GM18499 (cell line): ENCODE data around the gene FGD2.

Experiments
- ATAC-seq: cut with Tn5 transposase; IDR thresholded peaks from one replicate; pipeline ENCODE4 v1.9.1; 2021; ENCODE audit warnings: moderate number of reproducible peaks; ENCODE audit not compliant: insufficient read depth, unreplicated experiment

FGD2 gene

DNA sequence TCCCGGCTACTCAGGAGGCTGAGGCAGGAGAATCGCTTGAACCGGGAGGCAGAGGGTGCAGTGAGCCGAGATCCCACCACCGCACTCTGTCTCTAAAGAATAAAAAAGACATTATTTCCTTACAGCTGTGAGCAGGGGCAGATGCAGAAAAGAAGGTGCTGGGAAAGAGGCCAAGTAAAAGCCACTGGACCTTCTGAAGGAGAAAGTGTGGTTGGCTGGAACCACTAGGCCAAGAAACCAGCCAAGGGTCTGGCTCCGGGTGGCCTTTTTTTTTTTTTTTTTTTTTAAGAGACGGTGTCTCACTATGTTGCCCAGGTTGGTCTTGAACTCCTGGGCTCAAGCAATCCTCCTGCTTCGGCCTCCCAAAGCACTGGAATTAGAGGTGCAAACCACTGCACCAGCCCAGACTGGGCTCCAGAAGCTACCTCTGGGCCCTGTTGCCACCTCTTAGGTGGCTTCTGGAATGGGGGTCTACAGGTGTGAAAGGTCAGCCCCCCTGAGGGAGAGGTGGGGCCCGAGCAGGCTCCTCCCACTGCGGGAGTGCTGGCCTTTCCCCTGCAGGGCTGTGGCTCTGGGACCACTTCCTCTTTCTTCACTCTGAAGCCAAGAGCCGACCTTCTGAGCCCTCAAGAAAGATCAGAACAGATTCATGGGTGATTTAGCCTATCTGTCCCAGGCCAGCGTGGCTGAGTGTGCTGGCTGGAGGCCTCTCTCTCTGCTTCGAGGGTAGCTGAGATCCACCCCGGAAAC is at the start of gene FGD2:
FGD2 (plus strand) TSS at position 595 of the 750 bp plus-strand sequence. CDS start 163 bp downstream, outside the sequence.
- ATAC-seq: peak; percentile 48

DNA sequence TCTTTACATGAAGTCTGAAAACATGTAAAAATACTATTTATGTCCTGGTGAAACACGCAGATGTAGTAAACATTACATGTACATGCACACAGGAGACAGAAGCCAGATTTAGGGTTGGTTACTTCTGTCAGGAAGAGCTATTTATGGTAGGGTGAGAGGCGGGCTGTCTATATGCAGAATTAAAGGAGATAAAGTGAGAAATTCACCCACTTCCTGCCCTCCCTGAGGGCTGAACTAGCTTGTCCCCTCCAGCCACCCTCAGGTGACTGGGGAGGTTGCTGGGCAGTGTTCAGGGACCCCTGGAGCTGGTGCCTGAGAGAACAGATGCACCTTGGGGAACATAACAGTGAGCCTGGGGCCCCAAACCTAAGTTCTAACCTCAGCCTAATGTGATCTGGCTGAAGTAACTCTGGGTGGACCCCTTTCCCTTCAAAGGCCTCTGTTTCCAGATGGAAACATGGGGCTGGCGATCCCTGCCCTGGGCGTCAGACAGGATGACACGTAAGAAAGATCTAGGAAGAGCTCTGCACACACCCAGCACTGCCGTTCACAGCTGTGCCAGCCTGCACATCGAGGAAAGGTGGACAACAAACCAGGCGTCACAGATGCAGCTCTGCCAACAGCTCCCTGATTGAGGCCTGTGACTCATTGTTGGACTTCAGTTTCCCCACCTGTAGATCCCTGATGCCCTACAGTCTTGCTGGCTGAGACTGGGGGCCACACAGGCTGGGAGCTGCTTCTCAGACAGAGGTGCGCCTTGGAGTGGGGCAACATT is 49.6 kb upstream of the FGD2 start:
- no peak for ATAC-seq

- ATAC-seq: no peak
Measured at GRCh38 chr6:36956446-36956820, 49.0 kb upstream of the FGD2 start.

DNA sequence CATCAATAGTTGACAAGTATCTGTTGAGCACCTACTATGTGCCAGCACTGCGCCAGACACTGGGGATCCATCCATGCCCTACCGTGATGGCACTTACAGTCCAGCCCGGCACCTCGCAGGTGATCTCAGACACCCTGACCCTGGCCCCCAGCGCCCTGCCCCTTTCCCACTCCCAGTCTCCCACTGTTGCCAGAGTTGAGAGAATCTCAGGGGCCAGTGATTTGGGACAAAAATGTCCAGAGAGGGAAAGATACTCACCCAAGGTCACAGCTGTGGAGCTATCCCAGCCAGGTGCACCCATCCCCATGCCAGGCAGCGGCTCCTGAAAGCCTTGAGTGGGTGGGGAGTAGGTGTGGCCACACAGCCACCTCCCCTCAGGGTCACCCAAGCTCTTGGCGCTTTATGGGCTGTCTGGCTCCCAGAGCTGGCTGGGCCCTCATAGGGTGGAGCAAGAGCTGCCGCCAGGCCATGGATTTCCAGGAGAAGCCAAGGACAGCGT is 47.6 kb upstream of the FGD2 start:
- no peak for ATAC-seq

GRCh38 chr6:36958775-36959554 is 46.5 kb upstream of the FGD2 start:
- no peak for ATAC-seq

DNA sequence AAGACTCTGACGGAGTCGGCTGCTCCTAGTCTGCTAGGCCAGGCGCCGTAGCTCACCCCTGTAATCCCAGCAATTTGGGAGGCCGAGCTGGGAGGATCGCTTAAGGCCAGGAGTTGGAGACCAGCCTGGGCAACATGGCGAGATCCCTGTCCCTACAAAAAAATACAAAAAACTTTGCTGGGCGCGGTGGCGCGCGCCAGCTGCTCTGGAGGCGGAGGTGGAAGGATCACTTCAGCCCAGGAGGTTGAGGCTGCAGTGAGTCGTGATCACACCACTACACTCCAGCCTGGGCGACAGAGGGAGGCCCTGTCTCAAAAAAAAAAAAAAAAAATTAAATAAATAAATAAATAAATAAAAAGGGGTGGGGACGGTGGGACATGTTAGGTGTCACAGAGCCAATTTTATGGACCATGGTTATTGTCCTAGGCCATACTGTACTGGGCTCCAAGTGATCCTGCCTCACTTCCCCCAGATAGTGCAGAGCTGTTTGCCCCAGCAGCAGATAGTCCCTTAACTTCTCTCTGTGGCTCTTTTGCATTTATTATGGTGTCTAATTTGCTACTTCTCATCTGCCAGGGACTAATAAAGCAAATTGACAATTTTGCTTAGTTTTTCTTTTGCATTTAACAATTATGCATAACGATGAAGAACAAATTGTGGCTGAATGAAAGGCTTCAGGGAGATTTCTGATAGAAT is 45.8 kb upstream of the FGD2 start:
- ATAC-seq: no peak

- ATAC-seq: no peak
Measured at GRCh38 chr6:36961441-36962435, 43.7 kb upstream of the FGD2 start.

GRCh38 chr6:36962874-36963273 is 42.6 kb upstream of the FGD2 start:
- ATAC-seq: no peak

- ATAC-seq: no peak
Measured at GRCh38 chr6:36963451-36964290, 41.8 kb upstream of the FGD2 start.

DNA sequence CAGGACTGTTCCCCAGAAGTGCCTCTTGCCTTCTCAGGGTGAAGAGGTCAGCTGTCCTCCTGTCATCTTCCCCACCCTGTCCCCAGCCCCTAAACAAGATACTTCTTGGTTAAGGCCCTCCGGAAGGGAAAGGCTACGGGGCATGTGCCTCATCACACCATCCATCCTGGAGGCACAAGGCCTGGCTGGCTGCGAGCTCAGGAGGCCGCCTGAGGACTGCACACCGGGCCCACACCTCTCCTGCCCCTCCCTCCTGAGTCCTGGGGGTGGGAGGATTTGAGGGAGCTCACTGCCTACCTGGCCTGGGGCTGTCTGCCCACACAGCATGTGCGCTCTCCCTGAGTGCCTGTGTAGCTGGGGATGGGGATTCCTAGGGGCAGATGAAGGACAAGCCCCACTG is 41.1 kb upstream of the FGD2 start:
- ATAC-seq: no peak

DNA sequence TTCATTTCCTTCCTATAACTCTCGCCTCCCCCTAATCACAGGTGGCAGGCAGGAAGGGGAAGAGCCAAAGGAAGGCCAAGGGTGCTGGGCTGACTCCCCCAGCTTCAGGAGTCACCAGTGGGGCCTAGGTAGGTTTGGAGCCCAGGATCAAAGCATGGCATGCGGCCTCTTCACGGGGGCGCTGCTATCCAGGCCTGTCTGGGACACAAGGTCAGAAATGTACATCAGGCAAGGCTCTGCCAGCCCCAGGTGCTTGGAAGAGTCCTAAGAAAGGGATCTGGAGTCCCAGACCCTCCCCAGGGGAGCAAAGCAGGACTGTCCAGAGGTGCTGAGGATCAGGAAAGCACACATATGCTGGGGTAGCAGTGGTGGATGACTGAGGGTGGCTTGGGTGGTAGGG is 40.5 kb upstream of the FGD2 start:
- no peak for ATAC-seq

DNA sequence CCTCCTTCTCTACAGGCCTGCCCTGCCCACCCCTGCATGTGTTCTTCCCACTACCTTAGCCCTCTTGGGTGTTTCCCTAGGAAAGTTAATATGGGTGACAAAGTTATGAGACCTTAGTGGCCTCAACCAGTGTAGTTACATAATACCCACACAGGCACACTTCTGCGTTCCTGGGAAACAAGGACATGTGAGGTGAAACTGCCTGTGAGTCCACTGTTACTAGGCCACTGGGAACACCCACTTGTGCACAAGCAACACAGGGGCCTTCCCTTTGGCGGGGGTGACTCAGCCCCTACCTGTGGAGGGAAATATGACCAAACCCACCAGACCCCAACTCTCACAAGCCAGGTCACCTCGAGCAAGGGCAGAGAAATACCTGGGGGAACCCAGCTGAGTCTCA is 38.2 kb upstream of the FGD2 start:
- no peak for ATAC-seq

DNA sequence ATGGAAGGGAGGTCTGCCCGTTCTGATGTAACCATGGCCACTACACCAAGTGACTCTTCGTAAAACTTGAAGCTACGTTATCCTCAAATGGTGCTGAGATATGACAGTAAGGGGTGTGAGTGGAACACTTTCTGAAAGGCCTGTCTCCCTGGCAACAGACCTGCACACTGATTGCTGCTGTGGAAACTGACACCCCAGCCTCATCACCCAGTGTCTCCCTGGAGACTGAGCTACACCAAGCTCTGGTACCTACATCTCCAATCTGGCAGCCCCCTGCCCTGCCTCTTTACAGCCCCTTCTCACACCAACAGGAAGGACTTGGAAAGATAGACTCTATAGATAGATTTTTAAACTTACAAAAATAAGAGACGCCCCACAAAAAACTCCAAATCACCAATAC is 37.7 kb upstream of the FGD2 start:
- no peak for ATAC-seq

DNA sequence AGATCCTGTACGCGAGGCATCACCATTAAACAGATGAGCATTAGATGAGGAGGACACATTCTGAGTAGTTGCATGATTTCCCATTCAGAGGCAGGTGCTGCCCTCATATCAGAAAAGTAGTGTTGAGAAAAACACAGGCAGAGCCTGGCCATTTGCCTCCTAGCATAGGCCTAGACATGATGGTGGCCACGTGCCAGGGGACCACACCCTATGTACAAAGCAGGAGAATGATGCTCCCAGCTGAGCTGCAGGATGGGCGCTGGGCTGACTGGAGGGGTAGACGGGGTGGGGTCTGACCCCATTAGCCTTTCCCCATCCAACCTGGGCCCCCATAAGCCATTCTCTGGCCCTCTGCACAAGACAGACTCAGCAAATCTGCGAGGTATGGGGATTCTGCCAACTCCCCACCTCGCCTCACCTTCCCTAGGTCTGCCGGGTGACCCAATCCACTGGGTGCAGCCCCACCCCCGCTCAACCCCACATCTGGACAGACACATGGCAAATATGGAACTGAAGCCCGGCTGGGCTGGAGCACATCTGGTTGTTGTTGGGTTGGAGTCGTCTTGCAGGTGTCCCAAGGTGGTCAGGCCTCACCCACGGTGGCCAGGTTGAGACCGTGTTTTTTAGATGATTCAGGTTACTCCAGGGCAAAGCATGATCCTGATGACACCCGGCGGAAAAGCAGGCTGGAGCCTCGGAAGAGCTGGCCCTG is 37.0 kb upstream of the FGD2 start:
- ATAC-seq: no peak

DNA sequence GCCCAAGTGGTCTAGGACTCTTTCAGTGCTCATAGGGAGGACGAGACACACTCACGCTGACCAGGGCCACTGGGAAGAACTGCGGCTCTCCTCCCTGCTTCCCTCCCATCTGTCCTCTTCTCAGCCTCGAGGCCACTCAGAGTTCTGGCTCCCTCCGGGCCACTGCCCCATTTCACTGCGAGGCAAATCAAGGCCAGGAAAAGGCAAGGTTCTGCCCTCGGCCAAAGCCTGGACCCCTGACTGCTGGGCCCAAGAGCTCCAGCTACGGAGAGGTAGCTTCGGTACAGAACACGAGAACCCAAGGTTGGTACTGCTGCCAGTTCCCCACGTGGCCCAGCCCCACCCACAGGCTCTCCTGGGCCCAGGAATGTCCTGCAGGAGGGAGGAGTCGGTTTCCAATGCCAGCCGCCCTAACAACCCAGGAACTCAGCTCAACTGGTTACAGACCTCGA is 36.2 kb upstream of the FGD2 start:
- no peak for ATAC-seq

- no peak for ATAC-seq
Measured at GRCh38 chr6:36969988-36970891, 35.2 kb upstream of the FGD2 start.
